ENCODE results near the gene KRTCAP3. TPM values are rescaled to one million over a fixed set of nuclear protein-coding genes. Genes with fewer than 3 reads are reported as not detected.

Gene KRTCAP3
- total RNA-seq, 1 experiment from 2014 or later = 71.8 TPM

DNA sequence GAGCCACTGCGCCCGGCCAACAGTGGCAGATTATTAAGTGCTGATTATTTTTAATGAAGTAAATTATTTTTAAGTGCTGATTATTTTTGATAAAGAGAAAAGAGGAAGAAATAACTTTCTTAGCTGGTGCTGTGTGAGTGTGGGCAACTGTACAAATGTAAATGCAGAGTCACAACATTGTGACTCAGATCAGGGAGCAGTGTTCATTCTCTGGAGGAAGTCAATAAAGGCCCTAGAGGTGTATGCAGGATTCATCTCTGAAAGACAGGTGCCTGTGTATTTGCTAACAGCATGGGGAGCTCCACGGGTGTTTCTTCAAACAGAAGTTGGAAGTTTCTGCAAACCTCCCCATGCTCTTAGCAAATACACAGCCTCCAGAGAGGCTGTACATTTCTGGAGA, 6.2 kb downstream of the KRTCAP3 start:
- Mint-ChIP-seq H3K27me3 (ENCODE audit: unreplicated experiment) (no peaks in the 10 kb centered on the region), H3K36me3 (ENCODE audit: insufficient read depth, unreplicated experiment) (peaks cover 45% of the 10 kb centered on the region), H3K9me3 (ENCODE audit: low read depth, unreplicated experiment) (no peaks in the 10 kb centered on the region), H3K4me1 (ENCODE audit: low read depth, unreplicated experiment) (peaks cover 18% of the 10 kb centered on the region), H3K27ac (ENCODE audit: unreplicated experiment) (no peak overlapping the region), H3K4me3 (ENCODE audit: low read depth, unreplicated experiment) (no peak overlapping the region)
- intact Hi-C loops (cut with micrococcal nuclease; ENCODE audit: unreplicated experiment) = loop anchor here (10.0 kb wide), 1 partner anchor 136 kb away; the partner anchor contains the start of gene ZNF512
- DNase-seq = no peak
- no TSS peak for BruUV-seq (replicated peaks)
- CTCF ChIA-PET = no interaction called here
- TF ChIP-seq, protein P1, sequence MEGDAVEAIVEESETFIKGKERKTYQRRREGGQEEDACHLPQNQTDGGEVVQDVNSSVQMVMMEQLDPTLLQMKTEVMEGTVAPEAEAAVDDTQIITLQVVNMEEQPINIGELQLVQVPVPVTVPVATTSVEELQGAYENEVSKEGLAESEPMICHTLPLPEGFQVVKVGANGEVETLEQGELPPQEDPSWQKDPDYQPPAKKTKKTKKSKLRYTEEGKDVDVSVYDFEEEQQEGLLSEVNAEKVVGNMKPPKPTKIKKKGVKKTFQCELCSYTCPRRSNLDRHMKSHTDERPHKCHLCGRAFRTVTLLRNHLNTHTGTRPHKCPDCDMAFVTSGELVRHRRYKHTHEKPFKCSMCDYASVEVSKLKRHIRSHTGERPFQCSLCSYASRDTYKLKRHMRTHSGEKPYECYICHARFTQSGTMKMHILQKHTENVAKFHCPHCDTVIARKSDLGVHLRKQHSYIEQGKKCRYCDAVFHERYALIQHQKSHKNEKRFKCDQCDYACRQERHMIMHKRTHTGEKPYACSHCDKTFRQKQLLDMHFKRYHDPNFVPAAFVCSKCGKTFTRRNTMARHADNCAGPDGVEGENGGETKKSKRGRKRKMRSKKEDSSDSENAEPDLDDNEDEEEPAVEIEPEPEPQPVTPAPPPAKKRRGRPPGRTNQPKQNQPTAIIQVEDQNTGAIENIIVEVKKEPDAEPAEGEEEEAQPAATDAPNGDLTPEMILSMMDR (IDR thresholded peaks at IDR 0.05; ENCODE audit: unreplicated experiment) = no peak

DNA sequence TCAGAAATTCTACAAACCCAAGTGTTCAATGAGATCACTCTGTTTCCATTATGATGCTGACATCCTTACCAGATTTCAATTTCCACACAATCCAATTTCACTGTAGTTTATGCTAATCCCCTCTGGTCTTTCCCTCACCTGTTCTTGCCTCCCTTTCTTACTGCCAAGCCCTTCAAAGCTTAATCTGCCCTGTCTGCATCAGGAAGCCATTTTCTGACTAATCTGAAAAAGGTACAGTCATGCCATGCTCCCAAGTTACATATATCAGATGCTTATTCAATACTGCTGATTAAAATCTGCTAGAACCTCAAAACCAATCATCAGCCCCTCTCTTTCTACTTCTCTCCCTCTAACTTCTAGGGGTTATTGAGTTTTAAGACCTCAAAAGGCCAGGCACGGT, 8.9 kb downstream of the KRTCAP3 start:
- intact Hi-C loops (cut with micrococcal nuclease; ENCODE audit: unreplicated experiment) = no loop called here
- no peaks in the 10 kb centered on the region for H3K27me3 Mint-ChIP-seq (ENCODE audit: unreplicated experiment)
- no peaks in the 10 kb centered on the region for H3K9me3 Mint-ChIP-seq (ENCODE audit: low read depth, unreplicated experiment)
- CTCF ChIA-PET = no interaction called here
- peaks cover 31% of the 10 kb centered on the region for H3K36me3 Mint-ChIP-seq (ENCODE audit: insufficient read depth, unreplicated experiment)
- no TSS peak for BruUV-seq (replicated peaks)
- H3K27ac Mint-ChIP-seq (ENCODE audit: unreplicated experiment) = no peak overlapping the region
- no peak overlapping the region for H3K4me3 Mint-ChIP-seq (ENCODE audit: low read depth, unreplicated experiment)
- peaks cover 1% of the 10 kb centered on the region for H3K4me1 Mint-ChIP-seq (ENCODE audit: low read depth, unreplicated experiment)
- TF ChIP-seq, protein P1 (IDR thresholded peaks at IDR 0.05; ENCODE audit: unreplicated experiment) = no peak
- DNase-seq = no peak

DNA sequence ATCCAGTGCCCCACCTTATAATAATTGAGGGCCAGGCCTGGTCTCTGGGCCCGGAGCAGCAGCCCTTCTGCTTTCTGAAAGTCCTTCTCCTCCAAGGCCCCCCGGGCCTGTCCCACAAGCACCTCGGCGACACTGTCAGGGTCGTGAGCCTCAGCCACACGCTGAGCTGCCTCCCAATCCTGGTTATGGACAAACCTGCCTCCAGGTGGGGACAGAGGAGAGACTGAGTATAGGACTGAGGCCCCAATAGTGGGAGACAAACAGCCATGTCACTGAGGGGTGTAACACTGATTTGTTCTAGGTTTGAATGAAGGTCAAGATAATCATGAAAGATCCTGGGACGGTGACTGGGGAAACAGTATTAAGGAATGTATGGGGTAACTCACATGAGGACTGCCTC, 11.8 kb downstream of the KRTCAP3 start:
- Mint-ChIP-seq H3K4me3 (ENCODE audit: low read depth, unreplicated experiment) (no peak overlapping the region), H3K27me3 (ENCODE audit: unreplicated experiment) (no peaks in the 10 kb centered on the region), H3K27ac (ENCODE audit: unreplicated experiment) (no peak overlapping the region), H3K36me3 (ENCODE audit: insufficient read depth, unreplicated experiment) (peaks cover 9% of the 10 kb centered on the region), H3K9me3 (ENCODE audit: low read depth, unreplicated experiment) (no peaks in the 10 kb centered on the region), H3K4me1 (ENCODE audit: low read depth, unreplicated experiment) (no peaks in the 10 kb centered on the region)
- no peak for DNase-seq
- CTCF ChIA-PET = no interaction called here
- no TSS peak for BruUV-seq (replicated peaks)
- TF ChIP-seq, protein P1 (IDR thresholded peaks at IDR 0.05; ENCODE audit: unreplicated experiment) = no peak
- intact Hi-C loops (cut with micrococcal nuclease; ENCODE audit: unreplicated experiment) = no loop called here

DNA sequence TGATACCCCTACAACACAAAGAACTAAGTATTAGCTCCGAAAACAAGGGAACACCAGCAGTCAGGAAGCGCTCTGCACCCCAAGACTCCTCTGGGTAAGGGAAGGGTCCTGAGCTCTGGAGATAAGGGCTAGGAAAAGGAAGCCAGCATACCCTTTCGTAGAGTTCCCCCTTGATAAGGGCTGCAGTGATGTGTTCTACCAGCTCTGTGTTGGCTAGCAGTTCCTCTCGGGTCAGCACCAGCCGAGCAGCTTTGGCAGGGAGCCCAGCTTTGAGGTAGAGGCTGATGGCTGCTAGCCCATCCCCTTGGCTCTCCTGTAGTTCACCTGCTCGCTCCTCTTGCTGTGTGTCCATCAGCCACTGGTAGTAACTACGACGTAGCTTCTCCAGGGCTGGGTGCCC, 18.9 kb downstream of the KRTCAP3 start:
- no peak for DNase-seq
- Mint-ChIP-seq H3K36me3 (ENCODE audit: insufficient read depth, unreplicated experiment) (peaks cover 8% of the 10 kb centered on the region), H3K27me3 (ENCODE audit: unreplicated experiment) (no peaks in the 10 kb centered on the region), H3K9me3 (ENCODE audit: low read depth, unreplicated experiment) (no peaks in the 10 kb centered on the region), H3K4me3 (ENCODE audit: low read depth, unreplicated experiment) (no peak overlapping the region), H3K4me1 (ENCODE audit: low read depth, unreplicated experiment) (no peaks in the 10 kb centered on the region), H3K27ac (ENCODE audit: unreplicated experiment) (no peak overlapping the region)
- TF ChIP-seq, protein P1 (IDR thresholded peaks at IDR 0.05; ENCODE audit: unreplicated experiment) = no peak
- intact Hi-C loops (cut with micrococcal nuclease; ENCODE audit: unreplicated experiment) = no loop called here
- no TSS peak for BruUV-seq (replicated peaks)
- CTCF ChIA-PET = no interaction called here

Measured in Calu3 (cell line).